Ishikawa (cell line): ENCODE data around the gene PSMA2.

Experiments used
- CEBPB ChIP-seq: IDR thresholded peaks from 2 replicates; pipeline ENCODE4 v1.6.1; 2012
- CREB1 ChIP-seq: IDR thresholded peaks from 2 replicates; pipeline ENCODE4 v1.6.1; 2012; ENCODE audit warnings: low read depth
- EGR1 ChIP-seq: IDR thresholded peaks from 2 replicates; pipeline ENCODE4 v1.6.1; 2012
- EP300 ChIP-seq: IDR thresholded peaks from 2 replicates; pipeline ENCODE4 v1.6.1; 2012; ENCODE audit warnings: borderline replicate concordance
- FOXM1 ChIP-seq: IDR thresholded peaks from 2 replicates; pipeline ENCODE4 v1.6.1; 2012; ENCODE audit warnings: low read depth, borderline replicate concordance
- MAX ChIP-seq: IDR thresholded peaks from 2 replicates; pipeline ENCODE4 v1.6.1; 2012
- NFIC ChIP-seq: IDR thresholded peaks from 2 replicates; pipeline ENCODE4 v1.6.1; 2012
- RAD21 ChIP-seq: IDR thresholded peaks from 2 replicates; pipeline ENCODE4 v1.6.1; 2012; ENCODE audit warnings: low read depth
- REST ChIP-seq: IDR thresholded peaks from 2 replicates; pipeline ENCODE4 v1.6.1; 2012; ENCODE audit warnings: low read depth, mild to moderate bottlenecking
- TCF12 ChIP-seq: IDR thresholded peaks from 2 replicates; pipeline ENCODE4 v1.6.1; 2012; ENCODE audit warnings: low read depth
- YY1 ChIP-seq: IDR thresholded peaks from 2 replicates; pipeline ENCODE4 v1.6.1; 2012; ENCODE audit warnings: low read depth

GRCh38 chr7:42922017-42922753 lies 9.8 kb downstream of the PSMA2 start:
- TF ChIP-seq EP300 (no peak), YY1 (no peak), MAX (no peak), FOXM1 (no peak), RAD21 (no peak), NFIC (no peak), CEBPB (no peak), CREB1 (no peak), REST (no peak), EGR1 (no peak), TCF12 (no peak)
